Stomach (tissue), 4 donors: ENCODE results near the gene CCR7.

Experiments used
- EP300 ChIP-seq: sonication (generic); formaldehyde crosslinking; IDR thresholded peaks from one replicate; pipeline ENCODE4 v1.6.1; 2017; ENCODE audit warnings: antibody characterized with exemption
- POLR2A ChIP-seq, 4 donors: fragments of 450-650 bp; IDR thresholded peaks; one replicate each; pipeline ENCODE4 v1.6.1; 2016; ENCODE audit warnings: antibody characterized with exemption in 4 of 4, control low read depth in 2 of 4, mild to moderate bottlenecking in 1 of 4, moderate library complexity in 1 of 4

GRCh38 chr17:40597556-40598300 is 32.5 kb upstream of the CCR7 start:
- TF ChIP-seq EP300 (no peak), POLR2A (IDR thresholded peaks at IDR 0.05) (no peak)
